H1 (cell line): ENCODE measurements around the gene TSHZ2.

ENCODE experiments used
- CREB1 ChIP-seq: IDR thresholded peaks from 2 replicates; pipeline ENCODE4 v1.6.1; 2012; ENCODE audit warnings: inconsistent platforms
- CTCF ChIP-seq, 3 experiments: IDR thresholded peaks; 1 replicate in 2 of 3; 2 replicates in 1 of 3; pipeline versions ENCODE4 v1.5.1 to v1.6.1; 2011; ENCODE audit warnings: low read length in 3 of 3, mild to moderate bottlenecking in 3 of 3, inconsistent platforms in 2 of 3, low read depth in 1 of 3, moderate library complexity in 1 of 3; ENCODE audit not compliant: insufficient read depth in 1 of 3; ENCODE audit errors: control extremely low read depth in 1 of 3
- E2F6 ChIP-seq: IDR thresholded peaks from 2 replicates; pipeline ENCODE4 v1.6.1; 2012; ENCODE audit warnings: inconsistent platforms
- EZH2 ChIP-seq: fragments of 200-600 bp; sonication (generic); IDR thresholded peaks from 2 replicates; pipeline ENCODE4 v1.7.1; 2012; ENCODE audit warnings: low read depth, mild to moderate bottlenecking, moderate library complexity, low read length, inconsistent platforms; ENCODE audit not compliant: severe bottlenecking
- GTF2F1 ChIP-seq: IDR thresholded peaks from 2 replicates; pipeline ENCODE4 v1.6.1; 2012; ENCODE audit warnings: low read depth, low read length, improper control_type of control experiment, borderline replicate concordance
- HDAC2 ChIP-seq, 2 experiments: fragments of 300-600 bp in 1 of 2; sonication (generic) in 1 of 2; IDR thresholded peaks; 2 replicates each; pipeline ENCODE4 v1.6.1; 2011 to 2012; ENCODE audit warnings: low read depth in 2 of 2, low read length in 2 of 2, mild to moderate bottlenecking in 2 of 2, moderate library complexity in 2 of 2, borderline replicate concordance in 1 of 2, inconsistent platforms in 1 of 2
- JUN ChIP-seq: IDR thresholded peaks from 2 replicates; pipeline ENCODE4 v1.6.1; 2011; ENCODE audit warnings: low read depth, mild to moderate bottlenecking, improper control_type of control experiment, low read length
- MAFK ChIP-seq: IDR thresholded peaks from 2 replicates; pipeline ENCODE4 v1.6.1; 2012; ENCODE audit warnings: low read depth, mild to moderate bottlenecking, improper control_type of control experiment, low read length
- POLR2A ChIP-seq, 2 experiments: IDR thresholded peaks; 1 replicate in 1 of 2; 2 replicates in 1 of 2; pipeline ENCODE4 v1.6.1; 2011; ENCODE audit warnings: low read depth in 2 of 2, low read length in 2 of 2, mild to moderate bottlenecking in 2 of 2; ENCODE audit errors: control extremely low read depth in 1 of 2
- POLR2AphosphoS5 ChIP-seq: IDR thresholded peaks from 2 replicates; pipeline ENCODE4 v1.6.1; 2011; ENCODE audit warnings: low read depth, low read length
- RBBP5 ChIP-seq: IDR thresholded peaks from 2 replicates; pipeline ENCODE4 v1.7.1; 2012; ENCODE audit warnings: low read depth, mild to moderate bottlenecking, inconsistent platforms, low read length, moderate library complexity, borderline replicate concordance
- TBP ChIP-seq: IDR thresholded peaks from 2 replicates; pipeline ENCODE4 v1.6.1; 2011; ENCODE audit warnings: low read depth, low read length, improper control_type of control experiment
- USF2 ChIP-seq: IDR thresholded peaks from 2 replicates; pipeline ENCODE4 v1.6.1; 2011; ENCODE audit warnings: low read length, improper control_type of control experiment
- ZNF274 ChIP-seq: IDR thresholded peaks from 2 replicates; pipeline ENCODE4 v1.7.0; 2012; ENCODE audit warnings: low read length, borderline replicate concordance; ENCODE audit errors: extremely low read depth

GRCh38 chr20:53360852-53361251 is 388.7 kb downstream of the TSHZ2 start:
- TF ChIP-seq POLR2A (IDR thresholded peaks at IDR 0.05; ENCODE audit: control extremely low read depth in 1 of 2, low read depth in 2 of 2, low read length in 2 of 2) (no peak), GTF2F1 (no peak), JUN (no peak), TBP (no peak), CTCF (IDR thresholded peaks at IDR 0.05; ENCODE audit: control extremely low read depth in 1 of 3, insufficient read depth in 1 of 3, low read depth in 1 of 3, low read length in 3 of 3) (no peak), HDAC2 (IDR thresholded peaks at IDR 0.05; ENCODE audit: borderline replicate concordance in 1 of 2, low read depth in 2 of 2, low read length in 2 of 2) (no peak), USF2 (no peak), MAFK (no peak), ZNF274 (no peak), E2F6 (no peak), POLR2AphosphoS5 (no peak), EZH2 (no peak), RBBP5 (no peak), CREB1 (no peak)
